H9 (cell line): ENCODE results near the gene NTRK2. TPM values are rescaled to one million over a fixed set of nuclear protein-coding genes. Genes with fewer than 3 reads are reported as not detected.

Experiments
- DNase-seq: peaks from one replicate; pipeline ENCODE4 v3.0.0-alpha.2; 2017
- H2AFZ ChIP-seq: one replicate; pipeline ENCODE4 v1.6.1; 2013; ENCODE audit warnings: mild to moderate bottlenecking, low read length, control low read depth, moderate library complexity
- H2AK5ac ChIP-seq: 2 replicates; pipeline ENCODE4 v1.6.1; 2013; ENCODE audit warnings: low read length, control low read depth, mixed read lengths; ENCODE audit not compliant: insufficient read length
- H2BK120ac ChIP-seq: one replicate; pipeline ENCODE4 v1.6.1; 2013; ENCODE audit warnings: low read depth, mild to moderate bottlenecking, low read length, control low read depth, inconsistent platforms; ENCODE audit not compliant: poor library complexity, severe bottlenecking
- H2BK12ac ChIP-seq: 2 replicates; pipeline ENCODE4 v1.6.1; 2013; ENCODE audit warnings: low read length, control low read depth, mixed read lengths, low read depth; ENCODE audit not compliant: insufficient read length
- H2BK15ac ChIP-seq: 2 replicates; pipeline ENCODE4 v1.6.1; 2013; ENCODE audit warnings: low read depth, low read length, control low read depth
- H2BK20ac ChIP-seq: one replicate; pipeline ENCODE4 v1.6.1; 2013; ENCODE audit warnings: low read depth, mild to moderate bottlenecking, low read length, control low read depth, inconsistent platforms; ENCODE audit not compliant: poor library complexity, severe bottlenecking
- H2BK5ac ChIP-seq: 2 replicates; pipeline ENCODE4 v1.6.1; 2013; ENCODE audit warnings: low read length, control low read depth, mixed read lengths; ENCODE audit not compliant: insufficient read length
- H3K14ac ChIP-seq: 2 replicates; pipeline ENCODE4 v1.6.1; 2013; ENCODE audit warnings: low read length, control low read depth; ENCODE audit not compliant: insufficient read depth
- H3K18ac ChIP-seq: 2 replicates; pipeline ENCODE4 v1.6.1; 2013; ENCODE audit warnings: low read depth, mild to moderate bottlenecking, mixed read lengths, low read length, control low read depth; ENCODE audit not compliant: insufficient read length
- H3K23ac ChIP-seq: 2 replicates; pipeline ENCODE4 v1.6.1; 2013; ENCODE audit warnings: low read length, control low read depth, mixed read lengths, low read depth; ENCODE audit not compliant: insufficient read length
- H3K23me2 ChIP-seq: 2 replicates; pipeline ENCODE4 v1.6.1; 2013; ENCODE audit warnings: low read depth, mild to moderate bottlenecking, mixed read lengths, low read length, control low read depth; ENCODE audit not compliant: insufficient read length, poor library complexity, severe bottlenecking
- H3K27ac ChIP-seq: 2 replicates; pipeline ENCODE4 v1.5.1; 2013; ENCODE audit warnings: low read length, control low read depth, mixed read lengths, low read depth; ENCODE audit not compliant: insufficient read length
- H3K27me3 ChIP-seq: 2 replicates; pipeline ENCODE4 v1.6.1; 2013; ENCODE audit warnings: low read length, control low read depth, inconsistent platforms; ENCODE audit not compliant: insufficient read depth
- H3K4ac ChIP-seq: 2 replicates; pipeline ENCODE4 v1.6.1; 2013; ENCODE audit warnings: low read depth, mild to moderate bottlenecking, control low read depth, inconsistent platforms, low read length, moderate library complexity
- H3K4me1 ChIP-seq: 2 replicates; pipeline ENCODE4 v1.6.1; 2013; ENCODE audit warnings: low read length, control low read depth, inconsistent platforms; ENCODE audit not compliant: insufficient read depth
- H3K4me2 ChIP-seq: 2 replicates; pipeline ENCODE4 v1.6.1; 2013; ENCODE audit warnings: low read length, control low read depth, mixed read lengths; ENCODE audit not compliant: insufficient read length, insufficient read depth
- H3K56ac ChIP-seq: 2 replicates; pipeline ENCODE4 v1.6.1; 2013; ENCODE audit warnings: low read depth, mild to moderate bottlenecking, mixed read lengths, low read length, control low read depth; ENCODE audit not compliant: insufficient read length
- H3K79me1 ChIP-seq: 2 replicates; pipeline ENCODE4 v1.6.1; 2013; ENCODE audit warnings: low read depth, mild to moderate bottlenecking, moderate library complexity, low read length, control low read depth, inconsistent platforms; ENCODE audit not compliant: insufficient read depth, poor library complexity, severe bottlenecking
- H3K79me2 ChIP-seq: 2 replicates; pipeline ENCODE4 v1.6.1; 2013; ENCODE audit warnings: low read length, control low read depth, inconsistent platforms; ENCODE audit not compliant: insufficient read depth
- H3K9ac ChIP-seq: 2 replicates; pipeline ENCODE4 v1.6.1; 2013; ENCODE audit warnings: low read length, control low read depth, mixed read lengths; ENCODE audit not compliant: insufficient read length; ENCODE audit errors: extremely low read depth
- H3K9me3 ChIP-seq: one replicate; pipeline ENCODE4 v1.6.1; 2013; ENCODE audit warnings: low read depth, low read length, inconsistent platforms; ENCODE audit not compliant: control insufficient read depth
- H3T11ph ChIP-seq: one replicate; pipeline ENCODE4 v1.6.1; 2013; ENCODE audit warnings: mild to moderate bottlenecking, low read length, control low read depth, inconsistent platforms
- H4K20me1 ChIP-seq: one replicate; pipeline ENCODE4 v1.6.1; 2013; ENCODE audit not compliant: control insufficient read depth, insufficient read length, insufficient read depth
- H4K5ac ChIP-seq: 2 replicates; pipeline ENCODE4 v1.6.1; 2013; ENCODE audit warnings: low read depth, mild to moderate bottlenecking, mixed read lengths, low read length, control low read depth; ENCODE audit not compliant: insufficient read length
- H4K8ac ChIP-seq: replicated peaks from 2 replicates; pipeline ENCODE4 v1.6.1; 2013; ENCODE audit warnings: low read length, control low read depth, mixed read lengths, low read depth; ENCODE audit not compliant: insufficient read length
- H4K91ac ChIP-seq: 2 replicates; pipeline ENCODE4 v1.6.1; 2013; ENCODE audit warnings: low read depth, mild to moderate bottlenecking, moderate library complexity, mixed read lengths, low read length, control low read depth; ENCODE audit not compliant: insufficient read length
- H3K27ac Mint-ChIP-seq, 3 experiments: 2 replicates in 2 of 3; 3 replicates in 1 of 3; pipeline ENCODE4 v1.8.0; 2020 to 2021; ENCODE audit warnings: mixed read lengths in 3 of 3, mild to moderate bottlenecking in 1 of 3, moderate library complexity in 1 of 3
- H3K27me3 Mint-ChIP-seq: 2 replicates; pipeline ENCODE4 v1.8.0; 2021; ENCODE audit warnings: low read depth, mild to moderate bottlenecking, moderate library complexity, mixed read lengths
- H3K36me3 Mint-ChIP-seq, 3 experiments: 2 replicates in 2 of 3; 3 replicates in 1 of 3; pipeline ENCODE4 v1.8.0; 2020 to 2021; ENCODE audit warnings: low read depth in 3 of 3, mixed read lengths in 3 of 3; ENCODE audit not compliant: insufficient read depth in 1 of 3
- H3K4me1 Mint-ChIP-seq, 2 experiments: 2 replicates each; pipeline ENCODE4 v1.8.0; 2020; ENCODE audit warnings: mixed read lengths in 2 of 2
- H3K4me3 Mint-ChIP-seq, 2 experiments: 2 replicates in 1 of 2; 3 replicates in 1 of 2; pipeline ENCODE4 v1.8.0; 2020 to 2021; ENCODE audit warnings: mild to moderate bottlenecking in 2 of 2, mixed read lengths in 2 of 2, moderate library complexity in 1 of 2
- H3K9me3 Mint-ChIP-seq, 2 experiments: 2 replicates in 1 of 2; 3 replicates in 1 of 2; pipeline ENCODE4 v1.8.0; 2020; ENCODE audit warnings: mild to moderate bottlenecking in 2 of 2, mixed read lengths in 2 of 2, moderate library complexity in 1 of 2
- CTCF ChIP-seq: fragments of 200-600 bp; sonication (generic); conservative IDR thresholded peaks from 3 replicates; pipeline ENCODE4 v1.8.0; 2021; ENCODE audit warnings: antibody characterized with exemption, mild to moderate bottlenecking
- WGBS: extraction: QIAGEN DNeasy Blood & Tissue Kit; methylation state at CpG from one replicate; pipeline ENCODE4 v1.1.7; 2013; ENCODE audit warnings: missing lambda C conversion rate, low lambda C conversion rate, mixed read lengths; ENCODE audit not compliant: insufficient read length; ENCODE audit errors: extremely low coverage; 5-methylcytosine and 5-hydroxymethylcytosine counted together
- total RNA-seq: library from RNA; stranded (reverse); gene quantifications from 2 replicates; pipeline ENCODE4 v1.2.1, GENCODE V29; 2021

Gene NTRK2
- total RNA-seq, 1 experiment from 2014 or later: 0.02 TPM

GRCh38 chr9:84998639-84999038, 329.1 kb downstream of the NTRK2 start:
- Histone ChIP-seq H2BK15ac (no peak overlapping the region), H3K4me1 (peaks cover 3% of the 10 kb centered on the region; the same call in 1 of the 2 replicates)

More at GRCh38 chr9:84998639-84999038, 329.1 kb downstream of the NTRK2 start:
- Histone ChIP-seq H2BK120ac (no peak overlapping the region), H4K8ac (no peak overlapping the region), H3K23ac (no peak overlapping the region), H3K79me1 (no peaks in the 10 kb centered on the region), H3K79me2 (no peaks in the 10 kb centered on the region), H4K20me1 (no peaks in the 10 kb centered on the region), H2AK5ac (no peak overlapping the region), H3T11ph (no peak overlapping the region), H3K56ac (no peak overlapping the region), H3K27me3 (no peaks in the 10 kb centered on the region), H3K18ac (no peak overlapping the region), H2BK5ac (no peak overlapping the region), H2BK12ac (no peak overlapping the region), H3K27ac (no peak overlapping the region), H4K91ac (no peak overlapping the region), H3K9me3 (no peaks in the 10 kb centered on the region), H2BK20ac (no peak overlapping the region), H3K14ac (no peak overlapping the region), H3K4me2 (no peak overlapping the region), H3K23me2 (no peaks in the 10 kb centered on the region), H3K4ac (no peak overlapping the region), H2AFZ (no peak overlapping the region), H4K5ac (no peak overlapping the region), H3K9ac (no peak overlapping the region)
- Mint-ChIP-seq H3K27ac (no peak overlapping the region), H3K27me3 (peaks cover 32% of the 10 kb centered on the region), H3K4me3 (no peak overlapping the region), H3K36me3 (peaks cover 4 to 30% (median 10%) of the 10 kb centered on the region in 3 experiments), H3K9me3 (peaks cover 22 to 32% of the 10 kb centered on the region in 2 experiments), H3K4me1 (peaks cover 16 to 17% of the 10 kb centered on the region in 2 experiments)
- no peak for DNase-seq
- no peak for TF ChIP-seq CTCF
- no CpG with 5 or more reads among the region's 2 CpGs for WGBS
